PC-9 (cell line): Measurements from ENCODE around the gene CADPS2. TPM values are rescaled to one million over a fixed set of nuclear protein-coding genes. Genes with fewer than 3 reads are reported as not detected.

Experiments
- BruUV-seq: library from RNA; stranded (reverse); fragments of 400-500 nt; replicated peaks from 2 replicates; lab custom pipeline; 2021; lab: Mats Ljungman, UMichigan
- CTCF ChIA-PET: fragments of 300-600 bp; sonication (Branson Sonifier 250); formaldehyde crosslinking; loops from one replicate; lab custom pipeline; 2022; ENCODE audit warnings: antibody characterized with exemption; lab: Charles Lee
- POLR2A ChIA-PET: fragments of 300-600 bp; sonication (Branson Sonifier 250); formaldehyde crosslinking; loops from one replicate; lab custom pipeline; 2022; ENCODE audit warnings: antibody characterized with exemption; ENCODE audit not compliant: unreplicated experiment; lab: Charles Lee
- DNase-seq, 2 experiments: peaks; one replicate each; pipeline versions ENCODE4 v3.0.0 to v3.0.0-alpha.2; 2015 to 2022; ENCODE audit warnings: mixed read lengths in 1 of 2
- H2AFZ ChIP-seq: fragments of 200-600 bp; sonication (generic); 2 replicates; pipeline ENCODE4 v1.8.1; 2017; ENCODE audit warnings: antibody characterized with exemption
- H3F3A ChIP-seq: fragments of 200-600 bp; sonication (generic); 2 replicates; pipeline ENCODE4 v1.8.1; 2017; ENCODE audit warnings: antibody characterized with exemption, mild to moderate bottlenecking, low read depth; ENCODE audit not compliant: insufficient read depth
- H3K27ac ChIP-seq: fragments of 200-600 bp; sonication (generic); 2 replicates; pipeline ENCODE4 v1.6.1; 2016; ENCODE audit warnings: mixed run types
- H3K27me3 ChIP-seq: fragments of 200-600 bp; sonication (generic); 2 replicates; pipeline ENCODE4 v1.6.1; 2016; ENCODE audit warnings: low read depth, mixed run types; ENCODE audit not compliant: insufficient read depth
- H3K36me3 ChIP-seq: fragments of 200-600 bp; sonication (generic); 2 replicates; pipeline ENCODE4 v1.6.1; 2016; ENCODE audit warnings: low read depth, mixed run types
- H3K4me1 ChIP-seq: fragments of 200-600 bp; sonication (generic); replicated peaks from 2 replicates; pipeline ENCODE4 v1.6.1; 2016; ENCODE audit warnings: mixed run types; ENCODE audit not compliant: insufficient read depth
- H3K4me2 ChIP-seq: fragments of 200-600 bp; sonication (generic); 2 replicates; pipeline ENCODE4 v1.6.1; 2017; ENCODE audit warnings: mixed run types
- H3K4me3 ChIP-seq: fragments of 200-600 bp; sonication (generic); 2 replicates; pipeline ENCODE4 v1.6.1; 2016; ENCODE audit warnings: mixed run types
- H3K79me2 ChIP-seq: fragments of 200-600 bp; sonication (generic); 2 replicates; pipeline ENCODE4 v1.6.1; 2017; ENCODE audit warnings: low read depth, mixed run types
- H3K9me2 ChIP-seq: fragments of 200-600 bp; sonication (generic); 2 replicates; pipeline ENCODE4 v1.8.1; 2017; ENCODE audit warnings: mild to moderate bottlenecking; ENCODE audit not compliant: insufficient read depth
- H3K9me3 ChIP-seq: fragments of 200-600 bp; sonication (generic); 2 replicates; pipeline ENCODE4 v1.8.1; 2016; ENCODE audit warnings: low read depth; ENCODE audit not compliant: insufficient read depth
- H4K20me1 ChIP-seq: fragments of 200-600 bp; sonication (generic); 2 replicates; pipeline ENCODE4 v1.8.1; 2017; ENCODE audit not compliant: insufficient read depth
- CTCF ChIP-seq: fragments of 200-600 bp; sonication (generic); conservative IDR thresholded peaks from 2 replicates; pipeline ENCODE4 v1.6.1; 2017; ENCODE audit warnings: mixed run types, antibody characterized with exemption, mild to moderate bottlenecking, moderate library complexity
- EZH2 ChIP-seq: fragments of 200-600 bp; sonication (generic); IDR thresholded peaks from 2 replicates; pipeline ENCODE4 v1.8.0; 2017; ENCODE audit warnings: antibody characterized with exemption, low read depth
- intact Hi-C: fragments of 100-400 bp; cut with micrococcal nuclease; formaldehyde crosslinking; loops from one replicate; pipeline ENCODE4 v1.10.0; 2022; ENCODE audit not compliant: unreplicated experiment
- total RNA-seq: library from RNA; stranded (reverse); gene quantifications from 2 replicates; pipeline ENCODE4 v1.2.3, GENCODE V29; 2021

The CADPS2 gene
- total RNA-seq, 1 experiment from 2014 or later = 11.9 TPM

- Histone ChIP-seq H3K4me2 (no peak overlapping the region), H2AFZ (no peak overlapping the region), H3K4me3 (no peak overlapping the region), H4K20me1 (no peaks in the 10 kb centered on the region), H3K36me3 (no peaks in the 10 kb centered on the region), H3K4me1 (no peaks in the 10 kb centered on the region), H3K9me2 (peaks cover 6% of the 10 kb centered on the region; the same call in 1 of the 2 replicates), H3K27ac (no peak overlapping the region), H3F3A (no peaks in the 10 kb centered on the region), H3K79me2 (no peaks in the 10 kb centered on the region), H3K9me3 (no peaks in the 10 kb centered on the region), H3K27me3 (no peaks in the 10 kb centered on the region)
- TF ChIP-seq CTCF = no peak
- TF ChIP-seq EZH2 = no peak
- intact Hi-C loops = no loop called here
- BruUV-seq = no TSS peak
- ChIA-PET POLR2A (no interaction called here), CTCF (no interaction called here)
- no peak for DNase-seq
These were observed 119.7 kb downstream of the CADPS2 start for GRCh38 chr7:122766593-122766992.

- H3F3A ChIP-seq = no peaks in the 10 kb centered on the region
- H3K4me1 ChIP-seq = no peaks in the 10 kb centered on the region
- no peak overlapping the region for H2AFZ ChIP-seq
- intact Hi-C loops = no loop called here
- no peak overlapping the region for H3K4me2 ChIP-seq
- no peaks in the 10 kb centered on the region for H3K36me3 ChIP-seq
- DNase-seq = no peak
- no peaks in the 10 kb centered on the region for H3K79me2 ChIP-seq
- no peaks in the 10 kb centered on the region for H4K20me1 ChIP-seq
- H3K27me3 ChIP-seq = no peaks in the 10 kb centered on the region
- CTCF ChIA-PET = no interaction called here
- no peak for TF ChIP-seq CTCF
- TF ChIP-seq EZH2 = no peak
- H3K9me3 ChIP-seq = no peaks in the 10 kb centered on the region
- no peak overlapping the region for H3K27ac ChIP-seq
- POLR2A ChIA-PET = no interaction called here
- no peak overlapping the region for H3K4me3 ChIP-seq
- BruUV-seq = no TSS peak
- H3K9me2 ChIP-seq = peaks cover 6% of the 10 kb centered on the region; the same call in 1 of the 2 replicates
These were observed 121.4 kb downstream of the CADPS2 start for GRCh38 chr7:122764902-122765301.

- no peaks in the 10 kb centered on the region for H4K20me1 ChIP-seq
- no peak for TF ChIP-seq EZH2
- TF ChIP-seq CTCF = no peak
- H3K9me3 ChIP-seq = no peaks in the 10 kb centered on the region
- no peaks in the 10 kb centered on the region for H3K36me3 ChIP-seq
- no peak overlapping the region for H3K27ac ChIP-seq
- H3K79me2 ChIP-seq = no peaks in the 10 kb centered on the region
- ChIA-PET POLR2A (no interaction called here), CTCF (no interaction called here)
- no peaks in the 10 kb centered on the region for H3K9me2 ChIP-seq
- no peak overlapping the region for H2AFZ ChIP-seq
- no peaks in the 10 kb centered on the region for H3F3A ChIP-seq
- H3K4me2 ChIP-seq = no peak overlapping the region
- intact Hi-C loops = no loop called here
- BruUV-seq = no TSS peak
- no peak overlapping the region for H3K4me3 ChIP-seq
- H3K4me1 ChIP-seq = no peaks in the 10 kb centered on the region
- no peak for DNase-seq
- H3K27me3 ChIP-seq = no peaks in the 10 kb centered on the region
These were observed 122.2 kb downstream of the CADPS2 start for GRCh38 chr7:122764020-122764419.
